Activated T-cell treated with anti-CD3 and anti-CD28 coated beads, Interleukin-2, amount 50 U/mL, for 72 hours (primary cell): Measurements from ENCODE around the gene AATF. TPM values are rescaled to one million over a fixed set of nuclear protein-coding genes. Genes with fewer than 3 reads are reported as not detected.
A peak's percentile ranks its signal among the peaks of the same experiment; 100 is the strongest.

Source experiments
- ATAC-seq, 2 donors: fragments of 150-1000 bp; cut with Tn5 transposase; replicated peaks in 1 of 2; 2 replicates each; pipeline ENCODE4 v1.10.0; 2021; ENCODE audit warnings: moderate library complexity in 2 of 2, mild to moderate bottlenecking in 1 of 2
- DNase-seq, 2 donors: peaks; one replicate each; pipeline ENCODE4 v3.0.0; 2021 to 2022; ENCODE audit warnings: mixed read lengths in 1 of 2
- H3K27ac Mint-ChIP-seq: one replicate; pipeline ENCODE4 v1.8.0; 2022; ENCODE audit warnings: mild to moderate bottlenecking, moderate library complexity, mixed read lengths
- H3K27me3 Mint-ChIP-seq: one replicate; pipeline ENCODE4 v1.8.0; 2022; ENCODE audit warnings: low read depth, mixed read lengths
- H3K36me3 Mint-ChIP-seq, 2 donors: one replicate each; pipeline ENCODE4 v1.8.0; 2022; ENCODE audit warnings: mixed read lengths in 2 of 2, mild to moderate bottlenecking in 1 of 2; ENCODE audit not compliant: insufficient read depth in 2 of 2
- H3K4me1 Mint-ChIP-seq: one replicate; pipeline ENCODE4 v1.8.0; 2022; ENCODE audit warnings: low read depth, mixed read lengths
- H3K4me3 Mint-ChIP-seq, 2 donors: one replicate each; pipeline ENCODE4 v1.8.0; 2022; ENCODE audit warnings: mild to moderate bottlenecking in 2 of 2, mixed read lengths in 2 of 2, moderate library complexity in 2 of 2
- H3K9me3 Mint-ChIP-seq, 2 donors: one replicate each; pipeline ENCODE4 v1.8.0; 2022; ENCODE audit warnings: mixed read lengths in 2 of 2
- total RNA-seq, 2 donors: library from RNA; stranded (reverse); gene quantifications; one replicate each; pipeline ENCODE4 v1.2.3, GENCODE V29; 2022

AATF gene
- total RNA-seq, 2 donors from 2014 or later, result 85.1 to 91.9 TPM

DNA sequence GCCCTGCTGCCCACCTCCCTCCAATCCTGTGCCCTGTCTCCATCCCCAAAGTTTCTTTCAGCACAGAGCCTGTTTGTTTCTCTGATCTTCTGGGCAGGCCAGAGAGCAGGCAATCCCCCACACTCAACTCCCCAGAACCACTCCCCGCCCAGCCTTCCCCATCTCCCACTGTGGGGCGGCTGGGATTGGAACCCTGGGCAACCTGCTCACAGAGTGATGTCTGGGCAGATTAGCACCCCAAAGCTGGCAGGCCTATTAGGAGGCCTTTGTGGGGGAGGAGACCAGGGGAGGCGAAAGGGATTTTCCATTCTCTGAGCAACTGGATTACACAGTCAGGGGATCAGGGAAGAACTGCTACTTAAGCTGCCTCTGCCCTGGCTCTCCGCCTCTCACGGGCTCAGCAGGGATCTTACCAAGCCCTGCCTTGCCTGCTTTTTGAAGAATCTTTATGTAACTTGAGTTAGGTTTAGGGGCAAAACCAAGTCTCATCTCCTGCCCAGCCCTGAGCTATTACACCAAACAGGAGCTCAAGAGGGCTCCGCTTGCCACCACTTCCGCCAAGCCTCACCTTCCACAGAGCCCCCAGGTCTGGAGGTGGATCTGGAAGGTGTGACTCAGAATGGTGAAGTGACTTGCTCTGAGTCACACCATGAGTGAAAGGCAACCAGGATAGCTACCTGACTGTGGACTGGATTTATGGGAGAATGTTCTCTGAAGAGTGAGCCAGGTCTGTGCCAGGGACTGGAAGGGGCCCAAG, 27.5 kb upstream of the AATF start:
- Mint-ChIP-seq H3K27me3 (peaks cover 53% of the 10 kb centered on the region), H3K4me3 (peak overlapping the region; percentile 55 to 77), H3K4me1 (peaks cover 34% of the 10 kb centered on the region), H3K36me3 (no peaks in the 10 kb centered on the region), H3K27ac (peak overlapping the region; percentile 13), H3K9me3 (no peaks in the 10 kb centered on the region)
- ATAC-seq (peak; percentile 96 to 98), DNase-seq (peak; percentile 72 to 82)

GRCh38 chr17:36922175-36922574, 26.6 kb upstream of the AATF start:
- no peak for ATAC-seq
- DNase-seq, result no peak
- peaks cover 34% of the 10 kb centered on the region for H3K4me1 Mint-ChIP-seq
- no peak overlapping the region for H3K27ac Mint-ChIP-seq
- H3K9me3 Mint-ChIP-seq, result no peaks in the 10 kb centered on the region
- H3K36me3 Mint-ChIP-seq, result no peaks in the 10 kb centered on the region
- no peak overlapping the region for H3K4me3 Mint-ChIP-seq
- H3K27me3 Mint-ChIP-seq, result peaks cover 60% of the 10 kb centered on the region

DNA sequence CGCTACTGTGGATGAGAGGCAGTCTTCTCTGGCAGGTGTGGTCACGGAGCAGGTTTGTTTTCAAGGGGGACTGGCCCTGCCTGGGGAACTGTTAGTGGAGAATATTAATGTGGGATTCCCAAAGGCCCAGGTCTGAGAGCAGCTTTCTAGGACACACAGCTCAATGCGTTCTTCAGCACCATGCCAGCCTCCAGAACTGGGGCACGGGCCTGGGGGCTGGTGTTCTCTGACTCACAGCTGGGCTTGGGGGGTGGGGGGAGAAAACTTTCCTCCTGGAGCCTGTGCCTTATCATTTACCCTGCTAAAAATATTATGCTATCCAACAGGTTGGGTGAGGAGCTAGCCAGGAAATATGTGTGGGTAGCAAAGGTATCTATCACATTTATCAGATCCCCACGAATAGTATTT, 24.9 kb upstream of the AATF start:
- peaks cover 74% of the 10 kb centered on the region for H3K27me3 Mint-ChIP-seq
- no peak for ATAC-seq
- H3K4me3 Mint-ChIP-seq, result no peak overlapping the region
- H3K9me3 Mint-ChIP-seq, result no peaks in the 10 kb centered on the region
- peaks cover 36% of the 10 kb centered on the region for H3K4me1 Mint-ChIP-seq
- no peak for DNase-seq
- no peak overlapping the region for H3K27ac Mint-ChIP-seq
- no peaks in the 10 kb centered on the region for H3K36me3 Mint-ChIP-seq

DNA sequence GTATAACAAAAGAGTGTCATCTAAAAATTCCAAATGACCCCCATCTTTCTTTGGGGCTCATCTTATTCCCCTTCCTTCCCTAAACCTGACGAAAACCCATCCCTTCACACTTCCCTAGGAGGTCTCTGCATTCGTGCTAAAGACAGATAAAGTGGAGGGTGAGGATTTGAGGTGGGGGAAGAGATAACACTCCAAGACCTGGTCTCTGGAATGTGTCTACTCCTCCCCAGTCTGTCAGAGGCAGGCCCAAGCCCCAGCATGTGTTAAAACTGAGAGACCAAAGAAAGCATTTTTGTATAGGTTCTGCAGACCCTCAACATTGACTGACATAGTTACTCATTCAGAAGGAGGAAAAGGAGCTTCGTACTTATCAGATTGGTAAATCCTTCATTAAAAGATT, 22.5 kb upstream of the AATF start:
- H3K27ac Mint-ChIP-seq, result no peak overlapping the region
- H3K27me3 Mint-ChIP-seq, result peaks cover 83% of the 10 kb centered on the region
- no peak for DNase-seq
- ATAC-seq, result no peak
- H3K4me3 Mint-ChIP-seq, result no peak overlapping the region
- no peaks in the 10 kb centered on the region for H3K9me3 Mint-ChIP-seq
- no peaks in the 10 kb centered on the region for H3K36me3 Mint-ChIP-seq
- H3K4me1 Mint-ChIP-seq, result peaks cover 26% of the 10 kb centered on the region

GRCh38 chr17:36926701-36927100, 22.1 kb upstream of the AATF start:
- no peaks in the 10 kb centered on the region for H3K36me3 Mint-ChIP-seq
- H3K9me3 Mint-ChIP-seq, result no peaks in the 10 kb centered on the region
- H3K27ac Mint-ChIP-seq, result no peak overlapping the region
- no peak for ATAC-seq
- H3K4me1 Mint-ChIP-seq, result peaks cover 23% of the 10 kb centered on the region
- no peak overlapping the region for H3K4me3 Mint-ChIP-seq
- DNase-seq, result no peak
- peaks cover 83% of the 10 kb centered on the region for H3K27me3 Mint-ChIP-seq

DNA sequence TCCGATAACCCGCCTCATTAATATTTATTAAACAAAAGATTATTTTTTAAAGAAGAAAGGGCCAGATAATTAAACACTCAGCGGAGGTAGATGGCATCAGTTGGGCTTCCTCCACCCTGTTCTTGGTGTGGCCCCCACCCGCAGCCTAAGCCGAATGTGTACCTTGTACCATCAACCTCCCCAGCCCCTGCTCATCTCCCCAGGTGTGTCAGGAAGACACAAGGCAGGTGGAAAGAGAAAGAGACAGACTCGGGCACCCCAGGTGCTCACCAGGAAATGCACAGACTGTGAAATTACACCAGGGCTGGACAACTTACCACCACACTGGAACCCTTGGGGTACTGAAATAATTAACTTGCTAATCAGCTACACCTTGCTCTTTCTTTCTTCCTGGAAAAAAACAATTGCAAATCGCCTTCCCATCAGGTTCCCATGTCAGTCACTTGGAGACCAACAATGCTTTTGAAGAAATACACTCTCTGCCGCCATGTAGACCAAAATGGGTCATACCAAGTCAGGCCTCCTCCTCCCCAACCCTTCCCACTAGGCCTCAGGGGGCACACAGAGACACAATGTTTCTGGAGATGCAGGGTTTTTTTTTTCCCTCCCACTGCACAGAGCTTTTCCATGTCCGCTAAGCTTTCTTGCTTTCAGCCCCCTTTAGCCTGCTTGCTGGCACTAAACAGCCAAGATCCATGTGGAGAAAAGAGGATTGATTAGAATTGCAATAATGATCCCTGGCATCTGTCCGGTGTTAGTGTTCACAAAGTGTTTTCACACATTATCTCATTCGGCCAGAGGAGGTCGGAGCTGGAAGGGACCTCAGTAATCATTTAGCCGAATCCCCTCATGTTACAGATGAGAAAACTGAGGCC, 20.0 kb upstream of the AATF start:
- no peak for ATAC-seq

DNA sequence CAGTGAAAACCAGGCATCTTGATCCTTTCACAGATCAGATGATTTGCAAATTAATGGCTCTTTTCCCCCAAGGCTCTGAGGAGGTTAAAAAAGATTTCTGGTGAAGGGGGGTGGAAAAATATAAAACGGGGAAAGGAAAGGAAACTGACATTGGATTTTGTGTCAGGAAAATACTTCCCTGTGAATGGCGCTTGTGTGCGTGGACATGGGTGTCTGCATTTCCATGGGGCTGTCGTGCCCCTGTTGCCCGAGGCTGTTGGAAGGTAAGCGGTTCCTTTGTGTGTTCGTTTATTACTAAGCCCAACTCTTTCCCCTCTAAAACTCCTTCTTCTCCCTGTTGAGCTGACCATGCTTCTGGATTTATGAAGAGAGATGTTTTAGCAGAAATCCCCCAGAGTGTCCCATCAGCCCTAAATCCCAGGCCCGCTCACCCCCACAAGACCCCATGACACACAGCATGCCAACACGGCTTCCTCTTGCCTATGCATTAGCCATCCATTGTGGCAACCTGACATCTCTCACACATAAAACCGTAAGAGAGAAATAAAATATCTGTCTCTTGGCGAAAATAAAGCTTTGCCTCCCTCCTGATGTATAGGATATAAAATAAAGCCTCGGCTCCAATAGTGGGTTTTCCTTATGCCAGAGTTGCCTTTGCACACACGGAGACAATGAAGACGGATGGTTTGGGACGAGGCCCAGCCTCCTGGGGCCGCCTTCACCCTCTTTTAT, 18.7 kb upstream of the AATF start:
- no peak overlapping the region for H3K27ac Mint-ChIP-seq
- no peaks in the 10 kb centered on the region for H3K9me3 Mint-ChIP-seq
- peaks cover 94% of the 10 kb centered on the region for H3K27me3 Mint-ChIP-seq
- ATAC-seq, result no peak
- peaks cover 0 to 2% of the 10 kb centered on the region in 2 donors for H3K36me3 Mint-ChIP-seq
- DNase-seq, result no peak
- no peak overlapping the region for H3K4me3 Mint-ChIP-seq
- peaks cover 44% of the 10 kb centered on the region for H3K4me1 Mint-ChIP-seq

More for the DNA sequence above, 20.0 kb upstream of the AATF start:
- Mint-ChIP-seq H3K4me1 (peaks cover 37% of the 10 kb centered on the region), H3K27me3 (peaks cover 88% of the 10 kb centered on the region), H3K9me3 (no peaks in the 10 kb centered on the region), H3K36me3 (peaks cover 0 to 2% of the 10 kb centered on the region in 2 donors), H3K4me3 (peak overlapping the region in 1 of 2 donors; percentile 79), H3K27ac (no peak overlapping the region)
- no peak for DNase-seq

- ATAC-seq, result no peak
- Mint-ChIP-seq H3K4me1 (peaks cover 49% of the 10 kb centered on the region), H3K4me3 (no peak overlapping the region), H3K27ac (no peak overlapping the region), H3K9me3 (no peaks in the 10 kb centered on the region), H3K36me3 (peaks cover 0 to 2% of the 10 kb centered on the region in 2 donors), H3K27me3 (peaks cover 94% of the 10 kb centered on the region)
- no peak for DNase-seq
These were observed 18.2 kb upstream of the AATF start for GRCh38 chr17:36930583-36930900.

- Mint-ChIP-seq H3K36me3 (peaks cover 0 to 2% of the 10 kb centered on the region in 2 donors), H3K4me1 (peaks cover 55% of the 10 kb centered on the region), H3K4me3 (no peak overlapping the region), H3K27me3 (peaks cover 94% of the 10 kb centered on the region), H3K27ac (no peak overlapping the region), H3K9me3 (no peaks in the 10 kb centered on the region)
- no peak for ATAC-seq
- no peak for DNase-seq
These were observed 17.6 kb upstream of the AATF start for GRCh38 chr17:36931096-36931696.

DNA sequence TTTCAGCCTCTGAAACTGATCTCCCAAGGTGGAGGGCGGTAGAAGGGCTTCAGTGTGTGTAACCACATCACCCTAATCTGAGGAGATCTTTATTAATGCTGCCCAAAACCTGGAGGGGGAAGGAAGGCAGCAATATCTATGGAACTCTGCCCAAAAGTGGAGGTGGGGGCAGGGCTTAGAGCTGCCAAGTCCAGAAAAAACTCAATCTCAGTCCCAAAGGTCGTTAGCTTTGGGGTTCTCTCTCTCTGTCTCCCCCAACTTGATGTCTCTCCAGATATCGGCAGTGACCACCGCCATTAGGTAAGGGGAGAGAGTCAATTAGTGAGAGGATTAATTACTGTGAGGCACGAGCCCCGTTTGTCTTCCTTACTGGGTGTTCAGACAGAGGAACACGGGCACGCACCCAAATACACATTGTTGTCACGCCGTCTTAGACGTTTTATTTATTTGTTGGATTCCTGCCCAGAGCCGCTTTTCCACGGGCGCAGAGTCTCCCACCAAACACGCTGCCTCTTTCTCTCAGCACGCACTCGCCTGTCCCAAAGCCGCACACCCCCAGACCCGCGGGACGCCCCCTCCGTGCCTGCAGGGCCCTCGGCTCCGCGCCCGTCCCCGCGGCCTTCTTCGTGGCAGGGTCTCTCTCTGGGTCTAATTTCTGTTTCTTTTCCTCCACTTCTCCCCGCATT, 16.9 kb upstream of the AATF start:
- ATAC-seq, result no peak
- peak overlapping the region; percentile 78 to 82 for H3K4me3 Mint-ChIP-seq
- no peaks in the 10 kb centered on the region for H3K9me3 Mint-ChIP-seq
- no peak for DNase-seq
- H3K27ac Mint-ChIP-seq, result peak overlapping the region; percentile 4
- H3K36me3 Mint-ChIP-seq, result peaks cover 0 to 2% of the 10 kb centered on the region in 2 donors
- peaks cover 57% of the 10 kb centered on the region for H3K4me1 Mint-ChIP-seq
- H3K27me3 Mint-ChIP-seq, result peaks cover 91% of the 10 kb centered on the region

GRCh38 chr17:36932383-36932693, 16.4 kb upstream of the AATF start:
- DNase-seq (no peak), ATAC-seq (no peak)
- Mint-ChIP-seq H3K36me3 (peaks cover 0 to 2% of the 10 kb centered on the region in 2 donors), H3K4me3 (peak overlapping the region; percentile 78 to 82), H3K4me1 (peaks cover 62% of the 10 kb centered on the region), H3K27me3 (peaks cover 91% of the 10 kb centered on the region), H3K27ac (peak overlapping the region; percentile 4), H3K9me3 (no peaks in the 10 kb centered on the region)

DNA sequence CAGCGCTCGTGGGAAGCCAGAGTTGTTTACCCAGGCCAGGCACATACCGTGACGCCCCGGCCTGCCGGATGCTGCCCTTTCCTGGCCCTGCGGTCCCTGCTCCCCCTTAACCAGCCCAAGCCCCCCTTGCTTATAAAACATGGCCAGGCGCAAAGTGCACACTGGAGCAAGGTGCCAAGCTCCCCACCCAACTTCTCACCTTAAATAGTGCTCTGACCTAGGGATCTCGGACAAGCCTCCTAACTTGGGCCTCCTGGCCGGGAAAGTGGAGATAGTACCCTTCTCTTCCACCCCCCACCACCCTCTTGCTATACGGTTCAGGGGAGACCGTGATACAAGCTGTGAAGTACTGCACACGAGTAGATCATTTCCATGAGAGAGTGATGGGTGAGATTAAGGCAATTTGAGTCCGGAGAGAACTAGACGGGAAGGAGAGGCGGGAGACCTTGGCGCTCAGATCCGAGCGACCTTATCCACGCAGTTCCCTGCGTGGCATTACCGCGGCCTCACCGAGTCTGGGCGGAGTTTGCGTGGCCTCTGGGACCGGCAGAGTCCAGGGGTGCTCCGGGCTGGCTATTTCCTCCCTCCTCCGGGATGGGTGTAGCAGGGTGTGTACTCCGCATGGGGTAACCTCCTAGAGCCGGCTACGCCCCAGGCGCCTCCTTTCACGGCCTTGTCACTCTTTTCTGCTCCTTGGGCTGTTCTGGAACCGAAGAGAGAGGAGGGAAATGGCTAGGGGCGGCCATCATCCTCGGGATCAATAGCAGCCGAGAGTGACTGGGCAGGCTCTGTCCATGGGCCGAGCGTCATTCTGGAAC, 15.9 kb upstream of the AATF start:
- H3K27ac Mint-ChIP-seq, result no peak overlapping the region
- peak overlapping the region; percentile 78 to 82 for H3K4me3 Mint-ChIP-seq
- no peaks in the 10 kb centered on the region for H3K9me3 Mint-ChIP-seq
- ATAC-seq (no peak), DNase-seq (no peak)
- H3K27me3 Mint-ChIP-seq, result peaks cover 91% of the 10 kb centered on the region
- H3K4me1 Mint-ChIP-seq, result peaks cover 66% of the 10 kb centered on the region
- H3K36me3 Mint-ChIP-seq, result peaks cover 0 to 2% of the 10 kb centered on the region in 2 donors
